PFSK-1 (cell line): ENCODE data around the gene KCNQ1.

Source experiments
- FOXP2 ChIP-seq: optimal IDR thresholded peaks from 2 replicates; pipeline ENCODE3; 2011; ENCODE audit warnings: borderline replicate concordance, control low read depth, inconsistent platforms; ENCODE audit not compliant: insufficient read depth; ENCODE audit errors: extremely low read length, extremely low read depth
- POLR2AphosphoS5 ChIP-seq: IDR thresholded peaks from 2 replicates; pipeline ENCODE4 v1.6.1; 2012; ENCODE audit warnings: low read depth, mild to moderate bottlenecking, control low read depth, low read length, moderate library complexity
- REST ChIP-seq, 2 experiments: IDR thresholded peaks; 2 replicates each; pipeline versions ENCODE4 v1.6.1 to v1.8.0; 2011 to 2012; ENCODE audit warnings: low read depth in 2 of 2, low read length in 2 of 2, control low read depth in 1 of 2, inconsistent platforms in 1 of 2, mild to moderate bottlenecking in 1 of 2, moderate library complexity in 1 of 2; ENCODE audit not compliant: insufficient read depth in 1 of 2
- SIN3A ChIP-seq: IDR thresholded peaks from 2 replicates; pipeline ENCODE4 v1.6.1; 2012; ENCODE audit warnings: mild to moderate bottlenecking, low read length, moderate library complexity, borderline replicate concordance; ENCODE audit not compliant: insufficient read depth
- TAF1 ChIP-seq: IDR thresholded peaks from 2 replicates; pipeline ENCODE4 v1.6.1; 2012; ENCODE audit warnings: low read length, control low read depth, borderline replicate concordance; ENCODE audit not compliant: insufficient read depth

Gene KCNQ1

GRCh38 chr11:2664376-2664775 lies 219.6 kb downstream of the KCNQ1 start:
- no peak for TF ChIP-seq POLR2AphosphoS5
- TF ChIP-seq SIN3A, result no peak
- TF ChIP-seq FOXP2, result no peak
- TF ChIP-seq REST (IDR thresholded peaks at IDR 0.05; ENCODE audit: insufficient read depth in 1 of 2, low read depth in 2 of 2, low read length in 2 of 2), result no peak
- no peak for TF ChIP-seq TAF1

DNA sequence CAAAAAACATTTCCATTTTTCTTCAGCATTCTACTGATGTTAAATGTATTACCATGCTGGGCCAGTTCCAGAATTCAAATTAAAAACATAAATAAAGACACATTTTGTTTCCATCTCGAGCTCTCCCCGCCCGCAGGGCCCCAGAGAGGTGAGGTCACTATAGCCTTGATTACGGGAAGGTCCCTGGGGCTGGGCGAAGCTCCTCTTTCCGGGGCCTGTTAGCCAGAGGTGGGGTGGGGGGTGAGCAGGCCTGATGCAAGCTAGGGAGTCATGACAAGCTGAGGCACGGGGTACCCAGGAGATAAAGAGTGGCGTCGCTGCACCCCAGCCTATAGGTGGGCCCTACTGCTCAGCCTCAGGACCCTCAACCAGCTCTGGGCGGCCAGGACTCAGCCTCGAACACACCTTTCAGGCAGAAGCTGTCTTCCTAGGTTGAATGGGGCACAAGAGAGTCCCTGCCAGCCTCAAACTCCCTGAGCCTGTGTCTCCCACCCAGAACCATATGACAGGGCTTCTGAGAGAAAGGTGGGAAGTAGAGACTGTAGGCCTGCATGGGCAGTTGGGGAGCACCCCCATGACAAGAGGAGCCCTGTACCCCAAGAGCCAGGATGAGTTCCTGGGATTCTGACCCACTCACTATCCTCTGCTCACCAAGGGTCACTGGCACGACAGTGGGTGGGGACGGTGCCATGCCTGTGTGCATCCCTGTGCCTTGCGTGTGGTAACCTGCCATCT lies 220.2 kb downstream of the KCNQ1 start:
- TF ChIP-seq TAF1 (no peak), SIN3A (no peak), FOXP2 (no peak), REST (IDR thresholded peaks at IDR 0.05; ENCODE audit: insufficient read depth in 1 of 2, low read depth in 2 of 2, low read length in 2 of 2) (no peak)

- TF ChIP-seq POLR2AphosphoS5 (no peak), TAF1 (no peak)
These were observed 221.0 kb downstream of the KCNQ1 start for GRCh38 chr11:2665526-2666400.

GRCh38 chr11:2666401-2666741 lies 221.6 kb downstream of the KCNQ1 start:
- no peak for TF ChIP-seq SIN3A
- TF ChIP-seq FOXP2, result no peak
- TF ChIP-seq TAF1, result no peak

DNA sequence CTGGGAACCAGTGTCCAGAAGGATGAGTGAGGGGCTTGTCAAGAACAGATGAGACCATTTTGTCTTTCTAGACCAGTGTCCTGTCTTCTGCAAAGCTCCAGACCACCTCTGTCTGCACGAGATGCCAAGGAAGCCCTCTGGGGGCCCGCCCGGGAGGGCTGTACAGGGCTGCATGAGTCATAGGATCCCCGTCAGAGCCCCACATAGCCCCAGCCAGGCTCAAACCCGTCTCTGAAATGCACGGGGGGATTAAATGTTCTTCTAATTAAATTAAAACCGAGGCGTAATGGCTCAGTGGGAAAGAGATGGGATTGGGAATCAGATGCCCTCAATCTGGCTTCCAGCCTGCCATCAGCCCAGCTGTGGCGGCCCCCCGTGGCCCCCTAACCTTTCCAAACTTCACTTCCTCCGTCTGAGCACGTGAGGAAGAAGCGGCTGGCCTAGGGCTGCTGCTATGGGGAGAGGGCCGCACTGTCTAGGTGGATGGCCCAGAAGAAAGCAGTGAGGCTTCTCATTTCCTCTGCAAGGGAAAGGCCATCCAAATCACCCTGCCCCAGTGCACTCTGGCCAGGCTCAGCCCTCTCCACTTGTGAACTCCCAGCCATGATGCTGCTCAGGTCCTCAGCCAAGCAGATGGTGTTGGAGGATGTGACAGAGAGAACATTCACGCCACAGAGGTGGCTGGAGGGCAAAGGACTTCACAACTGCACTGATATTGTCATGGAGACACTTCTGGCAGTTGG lies 222.2 kb downstream of the KCNQ1 start:
- TF ChIP-seq TAF1 (no peak), REST (IDR thresholded peaks at IDR 0.05; ENCODE audit: insufficient read depth in 1 of 2, low read depth in 2 of 2, low read length in 2 of 2) (no peak), POLR2AphosphoS5 (no peak), FOXP2 (no peak), SIN3A (no peak)
